Caco-2 (cell line): Measurements from ENCODE around the gene ARFGEF2. TPM values are rescaled to one million over a fixed set of nuclear protein-coding genes. Genes with fewer than 3 reads are reported as not detected.

Experiments used
- BruUV-seq: library from RNA; stranded (reverse); fragments of 400-500 nt; replicated peaks from 2 replicates; lab custom pipeline; 2021; lab: Mats Ljungman, UMichigan
- CTCF ChIA-PET: fragments of 300-600 bp; sonication (Branson Sonifier 250); formaldehyde crosslinking; loops from one replicate; lab custom pipeline; 2022; ENCODE audit warnings: antibody characterized with exemption; lab: Charles Lee
- POLR2A ChIA-PET: fragments of 300-600 bp; sonication (Branson Sonifier 250); formaldehyde crosslinking; loops from one replicate; lab custom pipeline; 2022; ENCODE audit warnings: antibody characterized with exemption; lab: Charles Lee
- DNase-seq, 2 experiments: peaks; one replicate each; pipeline versions ENCODE4 v3.0.0 to v3.0.0-alpha.2; 2020 to 2022
- H3K27me3 ChIP-seq: replicated peaks from 2 replicates; pipeline ENCODE4 v1.6.0; 2011; ENCODE audit warnings: low read length; ENCODE audit not compliant: control insufficient read depth, insufficient read depth
- H3K36me3 ChIP-seq: 2 replicates; pipeline ENCODE4 v1.5.1; 2011; ENCODE audit warnings: low read length; ENCODE audit not compliant: control insufficient read depth, insufficient read depth
- H3K4me1 ChIP-seq: fragments of 250-450 bp; sonication (Bioruptor Pico); 2 replicates; pipeline ENCODE4 v1.5.1; 2020; ENCODE audit warnings: mild to moderate bottlenecking
- H3K4me3 ChIP-seq: 2 replicates; pipeline ENCODE4 v1.5.1; 2011; ENCODE audit warnings: low read depth, mild to moderate bottlenecking, control low read depth, low read length
- H3K9me3 ChIP-seq: fragments of 250-450 bp; sonication (Bioruptor Pico); 2 replicates; pipeline ENCODE4 v1.5.1; 2020; ENCODE audit warnings: mild to moderate bottlenecking, moderate library complexity
- H3K27ac Mint-ChIP-seq: one replicate; pipeline ENCODE4 v1.8.0; 2022; ENCODE audit warnings: mixed read lengths; ENCODE audit not compliant: unreplicated experiment
- H3K27me3 Mint-ChIP-seq: one replicate; pipeline ENCODE4 v1.8.0; 2022; ENCODE audit warnings: mixed read lengths; ENCODE audit not compliant: insufficient read depth, unreplicated experiment
- H3K36me3 Mint-ChIP-seq: one replicate; pipeline ENCODE4 v1.8.0; 2022; ENCODE audit warnings: mild to moderate bottlenecking, mixed read lengths; ENCODE audit not compliant: insufficient read depth, unreplicated experiment
- H3K4me1 Mint-ChIP-seq: one replicate; pipeline ENCODE4 v1.8.0; 2022; ENCODE audit warnings: low read depth, mixed read lengths; ENCODE audit not compliant: unreplicated experiment
- H3K4me3 Mint-ChIP-seq: one replicate; pipeline ENCODE4 v1.8.0; 2022; ENCODE audit warnings: mild to moderate bottlenecking, moderate library complexity, mixed read lengths; ENCODE audit not compliant: unreplicated experiment
- H3K9me3 Mint-ChIP-seq: one replicate; pipeline ENCODE4 v1.8.0; 2022; ENCODE audit warnings: mixed read lengths; ENCODE audit not compliant: unreplicated experiment
- intact Hi-C: fragments of 100-400 bp; cut with micrococcal nuclease; formaldehyde crosslinking; loops from one replicate; pipeline ENCODE4 v1.10.0; 2022; ENCODE audit not compliant: unreplicated experiment
- total RNA-seq: library from RNA; stranded (reverse); gene quantifications from 2 replicates; pipeline ENCODE4 v1.2.3, GENCODE V29; 2022
- TF ChIP-seq, protein P1 (sequence below), 2 experiments: fragments of 200-600 bp in 1 of 2; IDR thresholded peaks; 1 replicate in 1 of 2; 2 replicates in 1 of 2; pipeline versions ENCODE4 v1.5.1 to v1.8.0; 2011 to 2022; ENCODE audit warnings: antibody characterized with exemption in 1 of 2, control low read depth in 1 of 2, inconsistent platforms in 1 of 2, low read depth in 1 of 2, low read length in 1 of 2, mild to moderate bottlenecking in 1 of 2, moderate library complexity in 1 of 2; ENCODE audit not compliant: insufficient read depth in 1 of 2, severe bottlenecking in 1 of 2, unreplicated experiment in 1 of 2

Gene ARFGEF2
- total RNA-seq, 1 experiment from 2014 or later = 78.8 TPM

DNA sequence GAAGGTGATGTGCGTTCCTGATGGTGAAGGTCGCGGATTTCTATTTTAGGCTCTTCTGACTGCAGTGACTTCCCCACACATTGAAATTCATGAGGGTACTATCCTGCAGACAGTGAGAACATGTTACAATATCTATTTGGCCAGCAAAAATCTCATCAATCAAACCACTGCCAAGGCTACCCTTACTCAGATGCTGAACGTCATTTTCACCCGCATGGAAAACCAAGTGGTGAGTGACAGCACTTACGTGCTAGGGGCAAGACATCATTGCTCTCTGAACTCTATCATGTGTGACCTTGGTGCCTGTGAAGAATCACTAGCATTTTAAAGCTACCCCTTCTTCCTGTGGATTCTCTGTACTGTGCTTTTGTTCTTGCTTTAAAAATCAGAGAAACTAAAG, 31.1 kb downstream of the ARFGEF2 start:
- intact Hi-C loops = no loop called here
- H3K36me3 ChIP-seq = peaks cover 3% of the 10 kb centered on the region
- Mint-ChIP-seq H3K4me1 (peaks cover 6% of the 10 kb centered on the region), H3K9me3 (no peaks in the 10 kb centered on the region), H3K4me3 (no peak overlapping the region), H3K27me3 (no peaks in the 10 kb centered on the region), H3K27ac (no peak overlapping the region), H3K36me3 (peaks cover 86% of the 10 kb centered on the region)
- no peaks in the 10 kb centered on the region for H3K27me3 ChIP-seq
- H3K9me3 ChIP-seq = no peaks in the 10 kb centered on the region
- POLR2A ChIA-PET = no interaction called here
- no TSS peak for BruUV-seq
- DNase-seq = no peak
- no peak overlapping the region for H3K4me3 ChIP-seq
- CTCF ChIA-PET = no interaction called here
- H3K4me1 ChIP-seq = no peaks in the 10 kb centered on the region
- TF ChIP-seq, protein P1, sequence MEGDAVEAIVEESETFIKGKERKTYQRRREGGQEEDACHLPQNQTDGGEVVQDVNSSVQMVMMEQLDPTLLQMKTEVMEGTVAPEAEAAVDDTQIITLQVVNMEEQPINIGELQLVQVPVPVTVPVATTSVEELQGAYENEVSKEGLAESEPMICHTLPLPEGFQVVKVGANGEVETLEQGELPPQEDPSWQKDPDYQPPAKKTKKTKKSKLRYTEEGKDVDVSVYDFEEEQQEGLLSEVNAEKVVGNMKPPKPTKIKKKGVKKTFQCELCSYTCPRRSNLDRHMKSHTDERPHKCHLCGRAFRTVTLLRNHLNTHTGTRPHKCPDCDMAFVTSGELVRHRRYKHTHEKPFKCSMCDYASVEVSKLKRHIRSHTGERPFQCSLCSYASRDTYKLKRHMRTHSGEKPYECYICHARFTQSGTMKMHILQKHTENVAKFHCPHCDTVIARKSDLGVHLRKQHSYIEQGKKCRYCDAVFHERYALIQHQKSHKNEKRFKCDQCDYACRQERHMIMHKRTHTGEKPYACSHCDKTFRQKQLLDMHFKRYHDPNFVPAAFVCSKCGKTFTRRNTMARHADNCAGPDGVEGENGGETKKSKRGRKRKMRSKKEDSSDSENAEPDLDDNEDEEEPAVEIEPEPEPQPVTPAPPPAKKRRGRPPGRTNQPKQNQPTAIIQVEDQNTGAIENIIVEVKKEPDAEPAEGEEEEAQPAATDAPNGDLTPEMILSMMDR (IDR thresholded peaks at IDR 0.05; ENCODE audit: insufficient read depth in 1 of 2, low read depth in 1 of 2, low read length in 1 of 2, severe bottlenecking in 1 of 2, unreplicated experiment in 1 of 2) = no peak

- Histone ChIP-seq H3K36me3 (peaks cover 3% of the 10 kb centered on the region), H3K4me3 (no peak overlapping the region), H3K4me1 (no peaks in the 10 kb centered on the region), H3K27me3 (no peaks in the 10 kb centered on the region), H3K9me3 (no peaks in the 10 kb centered on the region)
- H3K27ac Mint-ChIP-seq = no peak overlapping the region
- ChIA-PET CTCF (no interaction called here), POLR2A (no interaction called here)
- BruUV-seq = no TSS peak
- H3K4me1 Mint-ChIP-seq = no peaks in the 10 kb centered on the region
- TF ChIP-seq, protein P1 (IDR thresholded peaks at IDR 0.05; ENCODE audit: insufficient read depth in 1 of 2, low read depth in 1 of 2, low read length in 1 of 2, severe bottlenecking in 1 of 2, unreplicated experiment in 1 of 2) = no peak
- H3K9me3 Mint-ChIP-seq = no peaks in the 10 kb centered on the region
- no peak overlapping the region for H3K4me3 Mint-ChIP-seq
- intact Hi-C loops = no loop called here
- no peak for DNase-seq
- H3K36me3 Mint-ChIP-seq = peaks cover 84% of the 10 kb centered on the region
- H3K27me3 Mint-ChIP-seq = no peaks in the 10 kb centered on the region
Measured at GRCh38 chr20:48953653-48954052, 32.1 kb downstream of the ARFGEF2 start.

DNA sequence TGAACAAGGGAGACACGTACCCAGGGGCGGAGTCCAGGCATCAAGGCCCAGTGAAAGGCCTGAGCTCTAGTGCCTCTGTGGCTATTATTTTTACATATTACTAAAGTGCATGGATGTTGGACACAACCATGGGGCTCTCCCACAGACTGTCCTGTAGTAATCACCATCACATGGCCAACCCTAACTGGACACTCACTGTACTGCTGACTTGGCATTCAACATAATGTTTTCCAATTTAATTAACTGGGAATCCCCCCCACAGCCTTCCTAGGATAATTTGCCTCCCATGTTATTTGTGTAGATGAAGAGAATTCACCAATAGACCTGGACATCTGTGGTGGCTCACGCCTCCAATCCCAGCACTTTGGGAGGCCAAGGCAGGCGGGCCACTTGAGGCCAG, 34.5 kb downstream of the ARFGEF2 start:
- TF ChIP-seq, protein P1 (IDR thresholded peaks at IDR 0.05; ENCODE audit: insufficient read depth in 1 of 2, low read depth in 1 of 2, low read length in 1 of 2, severe bottlenecking in 1 of 2, unreplicated experiment in 1 of 2) = no peak
- H3K4me1 Mint-ChIP-seq = no peaks in the 10 kb centered on the region
- Histone ChIP-seq H3K4me3 (no peak overlapping the region), H3K36me3 (peaks cover 2% of the 10 kb centered on the region), H3K4me1 (no peaks in the 10 kb centered on the region), H3K27me3 (no peaks in the 10 kb centered on the region), H3K9me3 (no peaks in the 10 kb centered on the region)
- no peak for DNase-seq
- H3K27ac Mint-ChIP-seq = no peak overlapping the region
- H3K9me3 Mint-ChIP-seq = no peaks in the 10 kb centered on the region
- H3K4me3 Mint-ChIP-seq = no peak overlapping the region
- no TSS peak for BruUV-seq
- intact Hi-C loops = no loop called here
- peaks cover 74% of the 10 kb centered on the region for H3K36me3 Mint-ChIP-seq
- H3K27me3 Mint-ChIP-seq = no peaks in the 10 kb centered on the region
- CTCF ChIA-PET = no interaction called here
- POLR2A ChIA-PET = interaction anchor here (0.6 kb wide), 1 partner anchor 111 kb away, joined by 4 read pairs; no protein-coding TSS in a partner anchor
